M059J (cell line): ENCODE results near the gene FUOM. TPM values are rescaled to one million over a fixed set of nuclear protein-coding genes. Genes with fewer than 3 reads are reported as not detected.
A peak's percentile ranks its signal among the peaks of the same experiment; 100 is the strongest.

Experiments used
- DNase-seq: peaks from one replicate; pipeline ENCODE4 v3.0.0-alpha.2; 2012; ENCODE audit warnings: low read depth
- total RNA-seq: library from RNA; depleted of rRNA; stranded (reverse); fragments of >200 nt; shearing (Covaris generic); gene quantifications from 2 replicates; pipeline ENCODE4 v1.2.3, GENCODE V29; 2014; rRNA removed

FUOM gene
- total RNA-seq, 1 experiment from 2014 or later, result 6.5 TPM

GRCh38 chr10:133312016-133312768, 45.6 kb downstream of the FUOM start:
- DNase-seq, result no peak

- DNase-seq, result no peak
Measured at GRCh38 chr10:133311570-133311969, 46.2 kb downstream of the FUOM start.

GRCh38 chr10:133310789-133311188, 47.0 kb downstream of the FUOM start:
- DNase-seq, result no peak

- no peak for DNase-seq
Measured at GRCh38 chr10:133310399-133310755, 47.4 kb downstream of the FUOM start.

GRCh38 chr10:133309720-133310398, 48.0 kb downstream of the FUOM start:
- DNase-seq, result no peak

GRCh38 chr10:133309100-133309719, 48.6 kb downstream of the FUOM start:
- DNase-seq, result peak; percentile 72

GRCh38 chr10:133308421-133309099, 49.3 kb downstream of the FUOM start, which contains the start of the genes TUBGCP2 and ZNF511:
Gene TUBGCP2, minus strand, starts transcription at chr10:133308872. Its CDS starts 5,931 bp downstream, at chr10:133302941.
Gene ZNF511, plus strand, starts transcription at chr10:133308914. Its CDS starts 30 bp downstream, at chr10:133308944.
- DNase-seq, result peak; percentile 68

- DNase-seq, result peak; percentile 74
Measured at GRCh38 chr10:133307776-133308420, 49.9 kb downstream of the FUOM start.

GRCh38 chr10:133306941-133307379, 50.9 kb downstream of the FUOM start:
- DNase-seq, result no peak

GRCh38 chr10:133306097-133306476, 51.7 kb downstream of the FUOM start:
- DNase-seq, result no peak

Other genes with a start within 250 kb of the FUOM start
- not detected in 2 replicates for gene KNDC1, start 197.8 kb downstream of the FUOM start, total RNA-seq
- not detected in 2 replicates for gene UTF1, start 127.8 kb downstream of the FUOM start, total RNA-seq
- not detected in 2 replicates for gene VENTX, start 120.2 kb downstream of the FUOM start, total RNA-seq
- 0.02 and 1.3 TPM in 2 replicates for gene ADAM8, start 81.2 kb downstream of the FUOM start, total RNA-seq
- gene TUBGCP2, start 49.1 kb downstream of the FUOM start, total RNA-seq, result 38.6 and 51.9 TPM in 2 replicates
- gene ZNF511, start 49.1 kb downstream of the FUOM start, total RNA-seq, result 32.5 and 33.3 TPM in 2 replicates
- gene CALY, start 21.1 kb downstream of the FUOM start, total RNA-seq, result not detected in 2 replicates
- gene PRAP1, start 10.6 kb downstream of the FUOM start, total RNA-seq, result not detected in 2 replicates
- 108 and 121 TPM in 2 replicates for gene ECHS1, start 15.3 kb upstream of the FUOM start, total RNA-seq
- gene PAOX, start 21.2 kb upstream of the FUOM start, total RNA-seq, result 2.1 and 4.0 TPM in 2 replicates
- 22.4 and 26.8 TPM in 2 replicates for gene MTG1, start 36.1 kb upstream of the FUOM start, total RNA-seq
- not detected in 2 replicates for gene SPRN, start 66.6 kb upstream of the FUOM start, total RNA-seq
- gene SCART1, start 95.9 kb upstream of the FUOM start, total RNA-seq, result 0.20 TPM in 2 replicates
- gene CYP2E1, start 169.3 kb upstream of the FUOM start, total RNA-seq, result 0.42 TPM in 1 of 2 replicates, not detected in the other
- gene SYCE1, start 207.6 kb upstream of the FUOM start, total RNA-seq, result not detected in 2 replicates